Neural cell (in vitro differentiated cells): ENCODE results near the gene NRG2.

ENCODE experiments used
- EZH2 ChIP-seq: fragments of 200-600, 300-800 bp; shearing (Covaris generic), sonication (generic); IDR thresholded peaks from 2 replicates; pipeline ENCODE4 v1.6.1; 2014; ENCODE audit warnings: antibody characterized with exemption, low read length, borderline replicate concordance, mild to moderate bottlenecking; ENCODE audit not compliant: insufficient read depth, poor library complexity, severe bottlenecking
- POLR2AphosphoS5 ChIP-seq: IDR thresholded peaks from 2 replicates; pipeline ENCODE4 v1.6.1; 2012
- TAF1 ChIP-seq: IDR thresholded peaks from 2 replicates; pipeline ENCODE4 v1.6.1; 2012; ENCODE audit warnings: low read depth
- TF ChIP-seq, protein P1 (sequence below): fragments of 450-650 bp; IDR thresholded peaks from 2 replicates; pipeline ENCODE4 v1.5.1; 2014; ENCODE audit warnings: antibody characterized with exemption, mild to moderate bottlenecking, moderate library complexity; ENCODE audit not compliant: poor library complexity, severe bottlenecking

DNA sequence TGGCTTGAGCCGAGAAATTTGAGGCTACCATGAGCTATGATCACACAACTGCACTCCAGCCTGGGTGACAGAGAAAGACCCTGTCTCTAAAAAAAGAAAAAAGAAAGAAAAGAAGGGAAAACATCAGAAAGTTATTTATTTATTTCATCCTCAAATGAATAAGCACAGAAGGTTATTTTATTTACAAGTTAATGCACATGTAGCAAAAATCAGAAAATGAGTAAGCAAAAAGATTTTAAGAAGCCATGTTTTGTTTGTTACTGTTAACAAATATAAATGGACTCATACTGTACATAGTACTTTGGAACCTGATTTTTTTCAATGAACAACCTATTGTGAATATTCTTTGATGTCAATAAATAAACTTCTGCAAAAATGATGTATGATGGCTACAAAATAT is 47.2 kb downstream of the NRG2 start:
- TF ChIP-seq, protein P1, sequence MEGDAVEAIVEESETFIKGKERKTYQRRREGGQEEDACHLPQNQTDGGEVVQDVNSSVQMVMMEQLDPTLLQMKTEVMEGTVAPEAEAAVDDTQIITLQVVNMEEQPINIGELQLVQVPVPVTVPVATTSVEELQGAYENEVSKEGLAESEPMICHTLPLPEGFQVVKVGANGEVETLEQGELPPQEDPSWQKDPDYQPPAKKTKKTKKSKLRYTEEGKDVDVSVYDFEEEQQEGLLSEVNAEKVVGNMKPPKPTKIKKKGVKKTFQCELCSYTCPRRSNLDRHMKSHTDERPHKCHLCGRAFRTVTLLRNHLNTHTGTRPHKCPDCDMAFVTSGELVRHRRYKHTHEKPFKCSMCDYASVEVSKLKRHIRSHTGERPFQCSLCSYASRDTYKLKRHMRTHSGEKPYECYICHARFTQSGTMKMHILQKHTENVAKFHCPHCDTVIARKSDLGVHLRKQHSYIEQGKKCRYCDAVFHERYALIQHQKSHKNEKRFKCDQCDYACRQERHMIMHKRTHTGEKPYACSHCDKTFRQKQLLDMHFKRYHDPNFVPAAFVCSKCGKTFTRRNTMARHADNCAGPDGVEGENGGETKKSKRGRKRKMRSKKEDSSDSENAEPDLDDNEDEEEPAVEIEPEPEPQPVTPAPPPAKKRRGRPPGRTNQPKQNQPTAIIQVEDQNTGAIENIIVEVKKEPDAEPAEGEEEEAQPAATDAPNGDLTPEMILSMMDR: no peak
- TF ChIP-seq EZH2 (no peak), POLR2AphosphoS5 (no peak), TAF1 (no peak)
